Chondrocyte (in vitro differentiated cells): ENCODE data around the gene SNX8. TPM values are rescaled to one million over a fixed set of nuclear protein-coding genes. Genes with fewer than 3 reads are reported as not detected.

ENCODE experiments used
- DNase-seq: peaks from one replicate; pipeline ENCODE4 v3.0.0; 2021; ENCODE audit warnings: mixed read lengths, low spot score
- H3K27ac Mint-ChIP-seq: one replicate; pipeline ENCODE4 v1.8.0; 2021; ENCODE audit warnings: mild to moderate bottlenecking, moderate library complexity, mixed read lengths; ENCODE audit not compliant: unreplicated experiment
- H3K27me3 Mint-ChIP-seq: 2 replicates; pipeline ENCODE4 v1.8.0; 2021; ENCODE audit warnings: low read depth, mixed read lengths
- H3K36me3 Mint-ChIP-seq: 2 replicates; pipeline ENCODE4 v1.8.0; 2021; ENCODE audit warnings: low read depth, mixed read lengths
- H3K4me1 Mint-ChIP-seq: 2 replicates; pipeline ENCODE4 v1.8.0; 2021; ENCODE audit warnings: low read depth, mild to moderate bottlenecking, mixed read lengths
- H3K4me3 Mint-ChIP-seq: one replicate; pipeline ENCODE4 v1.8.0; 2021; ENCODE audit warnings: mild to moderate bottlenecking, moderate library complexity, mixed read lengths; ENCODE audit not compliant: unreplicated experiment
- H3K9me3 Mint-ChIP-seq: 2 replicates; pipeline ENCODE4 v1.8.0; 2021; ENCODE audit warnings: low read depth, mixed read lengths
- total RNA-seq: library from RNA; stranded (reverse); gene quantifications from 3 replicates; pipeline ENCODE4 v1.2.1, GENCODE V29; 2021
- TF ChIP-seq, protein P1 (sequence below): fragments of 200-600 bp; sonication (generic); IDR thresholded peaks from 2 replicates; pipeline ENCODE4 v1.5.0; 2021; ENCODE audit warnings: antibody characterized with exemption, mild to moderate bottlenecking, moderate library complexity

The SNX8 gene
- total RNA-seq, 1 donor from 2014 or later, result 45.4 TPM

DNA sequence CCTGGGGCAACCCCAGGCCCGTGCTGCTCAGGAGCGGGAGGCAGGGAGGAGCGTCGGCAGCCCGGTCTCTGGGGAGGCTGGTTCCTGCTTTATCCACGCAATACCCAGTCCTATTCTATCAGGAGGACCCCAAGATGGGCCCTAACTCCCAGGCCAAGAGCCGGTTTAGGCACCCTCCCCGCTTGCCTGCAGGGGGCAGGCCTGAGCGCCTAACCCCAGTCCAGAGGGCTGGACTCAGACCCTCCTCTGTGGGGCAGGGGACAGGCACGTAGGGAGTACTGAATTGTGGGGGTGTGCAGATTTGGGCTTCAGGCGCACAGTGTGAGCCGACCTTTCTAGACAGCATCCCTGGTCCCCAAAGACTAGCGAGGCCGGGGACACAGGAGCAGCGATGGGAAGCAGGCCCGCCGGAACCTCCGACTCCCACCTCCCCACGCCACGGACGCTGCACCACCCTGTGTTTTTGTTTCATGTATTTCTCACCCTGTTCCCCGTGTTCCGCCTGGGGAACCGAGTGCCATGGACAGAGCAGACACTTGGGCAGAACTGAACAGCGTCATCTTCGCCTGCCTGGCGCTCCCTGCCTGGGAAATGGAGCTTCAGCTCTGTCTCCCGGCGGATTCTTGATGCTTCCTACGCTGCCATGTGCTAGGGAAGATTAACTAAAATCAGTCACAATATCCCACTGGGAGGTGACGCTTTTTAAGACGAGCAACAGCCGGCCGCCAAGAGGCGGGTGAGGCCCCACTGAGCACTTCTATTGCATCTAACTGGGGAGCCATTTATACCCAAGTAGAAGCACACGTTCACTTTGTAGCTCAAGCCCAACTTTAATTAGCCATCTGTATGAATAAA, 66.9 kb downstream of the SNX8 start:
- no peak overlapping the region for H3K4me3 Mint-ChIP-seq
- H3K4me1 Mint-ChIP-seq, result peaks cover 29% of the 10 kb centered on the region
- H3K27me3 Mint-ChIP-seq, result no peaks in the 10 kb centered on the region
- no peaks in the 10 kb centered on the region for H3K9me3 Mint-ChIP-seq
- no peak overlapping the region for H3K27ac Mint-ChIP-seq
- TF ChIP-seq, protein P1, sequence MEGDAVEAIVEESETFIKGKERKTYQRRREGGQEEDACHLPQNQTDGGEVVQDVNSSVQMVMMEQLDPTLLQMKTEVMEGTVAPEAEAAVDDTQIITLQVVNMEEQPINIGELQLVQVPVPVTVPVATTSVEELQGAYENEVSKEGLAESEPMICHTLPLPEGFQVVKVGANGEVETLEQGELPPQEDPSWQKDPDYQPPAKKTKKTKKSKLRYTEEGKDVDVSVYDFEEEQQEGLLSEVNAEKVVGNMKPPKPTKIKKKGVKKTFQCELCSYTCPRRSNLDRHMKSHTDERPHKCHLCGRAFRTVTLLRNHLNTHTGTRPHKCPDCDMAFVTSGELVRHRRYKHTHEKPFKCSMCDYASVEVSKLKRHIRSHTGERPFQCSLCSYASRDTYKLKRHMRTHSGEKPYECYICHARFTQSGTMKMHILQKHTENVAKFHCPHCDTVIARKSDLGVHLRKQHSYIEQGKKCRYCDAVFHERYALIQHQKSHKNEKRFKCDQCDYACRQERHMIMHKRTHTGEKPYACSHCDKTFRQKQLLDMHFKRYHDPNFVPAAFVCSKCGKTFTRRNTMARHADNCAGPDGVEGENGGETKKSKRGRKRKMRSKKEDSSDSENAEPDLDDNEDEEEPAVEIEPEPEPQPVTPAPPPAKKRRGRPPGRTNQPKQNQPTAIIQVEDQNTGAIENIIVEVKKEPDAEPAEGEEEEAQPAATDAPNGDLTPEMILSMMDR, result peak; percentile 80
- no peak for DNase-seq
- peaks cover 1% of the 10 kb centered on the region for H3K36me3 Mint-ChIP-seq

DNA sequence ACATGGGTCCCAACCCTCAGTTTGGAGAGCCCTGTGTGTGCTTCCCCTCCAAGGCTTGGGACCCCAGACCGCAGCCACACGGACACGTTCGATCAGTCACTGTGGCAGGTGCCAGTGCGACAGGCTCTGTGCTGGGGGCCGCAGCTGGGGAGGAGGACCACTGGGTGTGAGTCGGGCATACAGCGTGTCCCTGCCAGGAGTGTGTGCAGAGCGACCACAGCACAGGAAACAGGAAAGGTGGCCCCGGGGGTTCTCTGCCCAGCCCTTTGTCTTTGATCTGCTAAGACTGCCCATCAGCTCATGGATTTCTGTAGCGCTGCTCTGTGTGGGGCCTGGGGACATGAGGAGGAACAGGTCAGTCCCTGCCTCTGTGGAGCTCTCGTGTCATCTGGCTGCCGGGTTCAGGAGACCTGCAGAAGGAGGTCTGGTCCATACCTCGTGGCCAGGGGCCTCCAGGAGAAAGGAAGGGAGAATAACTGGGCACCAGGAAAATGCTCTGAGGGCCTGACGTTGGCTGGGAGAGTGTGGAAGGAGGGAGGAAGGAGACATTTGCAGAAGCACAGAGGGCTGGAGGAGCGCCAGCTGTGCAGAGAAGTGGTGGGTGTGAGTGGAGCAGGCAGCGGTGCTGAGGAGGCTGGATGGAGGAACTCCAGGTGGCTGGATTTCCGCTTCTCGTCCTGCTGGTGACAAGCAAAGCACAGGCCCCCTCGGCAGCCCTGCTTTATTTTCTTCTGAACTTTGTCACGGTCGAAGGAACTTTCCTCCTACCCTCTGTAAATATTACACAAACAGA, 68.2 kb downstream of the SNX8 start:
- DNase-seq, result no peak
- no peak overlapping the region for H3K4me3 Mint-ChIP-seq
- TF ChIP-seq, protein P1, result no peak
- H3K27me3 Mint-ChIP-seq, result no peaks in the 10 kb centered on the region
- H3K36me3 Mint-ChIP-seq, result peaks cover 1% of the 10 kb centered on the region
- no peak overlapping the region for H3K27ac Mint-ChIP-seq
- H3K4me1 Mint-ChIP-seq, result peaks cover 33% of the 10 kb centered on the region
- H3K9me3 Mint-ChIP-seq, result no peaks in the 10 kb centered on the region

DNA sequence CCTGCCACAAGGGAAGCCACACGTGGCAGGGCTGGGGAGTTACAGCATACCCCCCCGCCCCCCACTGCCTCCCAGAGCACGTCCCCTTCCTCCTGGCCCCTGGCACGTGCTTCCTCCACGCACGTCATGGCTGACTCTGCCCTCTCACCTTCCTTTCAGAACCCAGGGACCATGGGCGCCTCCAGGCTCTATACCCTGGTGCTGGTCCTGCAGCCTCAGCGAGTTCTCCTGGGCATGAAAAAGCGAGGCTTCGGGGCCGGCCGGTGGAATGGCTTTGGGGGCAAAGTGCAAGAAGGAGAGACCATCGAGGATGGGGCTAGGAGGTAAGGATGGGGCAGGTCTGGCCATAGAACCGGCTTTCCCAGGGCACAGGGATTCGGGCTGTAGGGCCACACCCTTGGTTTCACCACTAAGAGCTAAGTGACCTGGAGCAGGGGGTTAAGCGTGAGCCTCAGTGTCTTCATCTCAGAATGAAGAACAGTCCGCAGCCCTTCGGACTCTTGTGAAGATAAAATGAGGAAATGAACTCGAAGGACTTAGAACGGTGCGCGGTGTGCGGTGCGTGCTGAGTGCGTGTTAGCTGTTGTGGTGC, 69.7 kb downstream of the SNX8 start:
- Mint-ChIP-seq H3K4me1 (peaks cover 30% of the 10 kb centered on the region), H3K36me3 (no peaks in the 10 kb centered on the region), H3K9me3 (no peaks in the 10 kb centered on the region), H3K4me3 (no peak overlapping the region), H3K27me3 (no peaks in the 10 kb centered on the region), H3K27ac (no peak overlapping the region)
- no peak for DNase-seq
- TF ChIP-seq, protein P1, result no peak

DNA sequence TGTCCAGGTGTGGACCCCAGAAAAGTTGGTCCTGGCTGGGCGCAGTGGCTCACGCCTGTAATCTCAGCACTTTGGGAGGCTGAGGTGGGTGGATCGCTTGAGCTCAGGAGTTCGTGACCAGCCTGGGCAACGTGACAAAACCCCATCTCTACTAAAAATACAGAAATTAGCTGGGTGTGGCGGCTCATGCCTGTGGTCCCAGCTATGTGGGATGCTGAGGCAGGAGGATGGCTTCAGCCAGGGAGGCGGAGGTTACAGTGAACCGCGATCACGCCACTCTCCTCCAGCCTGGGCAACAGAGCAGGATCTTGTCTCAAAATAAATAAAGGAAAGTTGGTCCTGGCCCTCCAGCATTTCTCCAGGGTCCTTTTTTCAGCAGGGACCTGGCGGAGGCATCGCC, 70.8 kb downstream of the SNX8 start:
- Mint-ChIP-seq H3K4me3 (no peak overlapping the region), H3K4me1 (peaks cover 19% of the 10 kb centered on the region), H3K36me3 (peaks cover under 1% of the 10 kb centered on the region), H3K9me3 (no peaks in the 10 kb centered on the region), H3K27ac (no peak overlapping the region), H3K27me3 (no peaks in the 10 kb centered on the region)
- no peak for DNase-seq
- TF ChIP-seq, protein P1, result no peak
